Stimulated activated CD8-positive, alpha-beta memory T cell treated with anti-CD3 and anti-CD28 coated beads, Interleukin-15, amount 100 ng/mL, for 4 hours (primary cell): ENCODE measurements around the gene SIGLEC12.
"Not testable (repeated sequence)": the region's sequence is repeated elsewhere in the genome, so short reads cannot be mapped to it uniquely, and the experiment has no call there.

Experiments
- DNase-seq, 2 donors: peaks; one replicate each; pipeline ENCODE4 v3.0.0-alpha.2; 2020; ENCODE audit warnings: low read depth in 2 of 2

SIGLEC12 gene

DNA sequence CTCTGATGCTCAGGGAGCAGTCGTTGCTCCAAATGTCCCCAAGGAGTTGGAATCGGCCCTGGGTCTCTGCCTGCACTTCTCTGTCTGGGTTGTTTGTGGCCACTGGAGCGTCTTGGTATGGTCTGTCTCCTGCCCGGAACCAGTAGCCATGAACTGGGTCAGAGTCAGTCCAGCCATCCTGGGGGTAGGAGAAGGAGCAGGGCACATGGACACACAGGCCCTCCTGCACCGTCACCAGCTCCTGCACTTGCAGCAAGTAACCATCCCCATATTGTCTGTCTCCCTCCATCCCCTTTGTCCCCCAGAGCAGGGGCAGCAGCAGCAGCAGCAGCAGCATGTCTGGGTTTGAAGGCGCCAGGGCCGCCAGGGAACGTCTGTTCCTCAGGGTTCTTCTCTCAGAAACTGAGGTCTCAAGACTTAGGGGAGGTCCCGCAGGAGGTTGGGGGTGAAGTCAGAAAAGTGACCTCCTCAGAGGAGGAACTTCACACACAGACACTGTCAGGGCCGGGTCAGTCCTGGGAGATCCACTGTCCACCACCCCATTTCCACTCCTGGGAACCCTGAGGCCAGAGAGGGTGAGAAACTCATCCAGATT, 43.5 kb downstream of the SIGLEC12 start, which contains the start of gene SIGLEC8:
Gene SIGLEC8 (minus strand): TSS at position 404 of the 595 bp plus-strand sequence. CDS start 67 bp downstream, at position 337.
- DNase-seq = no peak

DNA sequence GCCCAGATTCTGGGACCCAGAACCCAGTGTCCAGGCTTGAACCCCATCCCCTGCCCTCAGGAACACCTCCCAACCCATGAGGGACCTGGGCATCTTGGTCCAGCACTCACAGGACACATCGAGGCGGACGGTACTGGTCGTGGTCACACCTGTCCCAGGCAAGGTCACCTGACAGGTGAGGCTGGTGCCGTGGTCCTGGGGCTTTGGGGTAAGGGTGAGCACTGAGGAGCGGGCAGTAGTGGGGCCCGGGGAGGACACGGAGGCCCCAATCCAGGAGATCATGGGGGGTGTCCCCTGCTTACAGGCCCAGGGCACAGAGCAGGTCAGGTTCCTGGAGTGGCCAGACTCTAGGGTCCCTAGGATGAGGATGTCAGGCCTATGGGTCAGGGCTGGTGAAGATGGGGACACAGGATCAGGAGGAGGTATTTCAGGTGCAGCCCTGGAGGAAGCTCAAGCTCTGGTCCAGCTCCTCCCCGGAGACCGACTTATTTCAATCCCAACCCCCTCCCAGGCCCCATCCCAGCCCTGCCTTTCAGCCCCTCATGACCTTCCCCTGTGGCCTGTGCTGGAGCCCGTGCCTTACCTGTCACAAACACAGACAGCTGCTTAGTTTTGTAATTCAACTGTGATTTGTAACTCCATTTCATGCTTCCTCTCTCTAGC, 44.1 kb downstream of the SIGLEC12 start:
- no peak for DNase-seq

DNA sequence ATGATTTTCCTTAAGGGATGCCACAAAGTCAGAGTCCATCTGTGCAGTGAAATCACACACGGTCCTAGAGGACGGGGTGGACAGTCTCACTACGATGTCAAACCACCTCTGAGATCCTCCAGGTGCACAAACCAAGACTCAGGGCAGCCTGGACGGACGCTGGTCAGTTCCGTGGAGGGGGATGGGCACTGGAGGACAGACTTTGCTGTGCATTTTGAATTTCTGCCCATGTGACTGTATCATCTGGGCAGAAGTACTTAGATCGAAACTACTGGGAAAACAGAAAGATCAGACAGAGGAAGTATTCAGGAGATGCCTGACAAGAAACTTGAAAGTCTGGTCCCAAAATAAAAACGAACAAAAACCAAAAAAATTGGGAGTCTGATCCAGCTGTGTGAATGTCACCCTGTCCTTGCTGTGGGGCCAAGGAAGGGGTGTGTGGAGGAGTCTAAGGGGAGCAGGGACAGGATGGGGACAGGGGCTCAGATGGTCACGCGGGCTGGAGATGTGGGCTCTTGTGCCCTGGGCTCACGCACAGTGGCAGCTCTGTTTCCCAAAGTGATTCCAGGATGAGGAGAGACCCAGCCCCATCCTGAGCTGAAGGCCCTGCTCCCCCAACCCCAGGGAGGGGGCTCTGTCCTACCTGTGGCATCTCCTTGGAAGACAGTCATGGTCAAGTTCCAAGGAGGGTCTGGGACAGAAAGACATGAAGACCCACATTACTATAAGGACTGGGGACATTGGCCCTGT, 44.9 kb downstream of the SIGLEC12 start:
- DNase-seq = no peak

DNA sequence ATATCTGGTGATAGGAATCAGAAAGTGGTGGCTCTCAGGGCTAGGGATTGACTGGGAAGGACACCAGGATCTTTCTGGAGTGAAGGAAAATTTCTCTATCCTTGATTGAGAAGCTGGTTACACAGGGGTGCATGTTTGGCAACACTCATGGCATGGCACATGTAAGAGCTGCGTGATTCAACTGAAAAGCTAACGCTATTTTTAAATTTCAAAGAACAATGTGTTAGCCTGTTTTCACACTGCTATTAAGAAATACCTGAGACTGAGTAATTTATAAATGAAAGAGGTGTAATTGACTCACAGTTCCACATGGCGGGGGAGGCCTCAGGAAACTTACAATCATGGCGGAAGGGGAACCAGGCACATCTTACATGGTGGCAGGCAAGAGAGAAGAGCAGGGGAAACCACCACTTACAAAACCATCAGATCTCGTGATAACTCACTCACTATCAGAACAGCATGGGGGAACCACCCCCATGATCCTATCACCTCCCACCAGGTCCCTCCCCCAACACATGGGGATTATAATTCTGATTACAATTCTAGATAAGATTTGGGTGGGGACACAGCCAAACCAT, 50.8 kb downstream of the SIGLEC12 start:
- DNase-seq = peak in 1 of 2 donors; percentile 57

DNA sequence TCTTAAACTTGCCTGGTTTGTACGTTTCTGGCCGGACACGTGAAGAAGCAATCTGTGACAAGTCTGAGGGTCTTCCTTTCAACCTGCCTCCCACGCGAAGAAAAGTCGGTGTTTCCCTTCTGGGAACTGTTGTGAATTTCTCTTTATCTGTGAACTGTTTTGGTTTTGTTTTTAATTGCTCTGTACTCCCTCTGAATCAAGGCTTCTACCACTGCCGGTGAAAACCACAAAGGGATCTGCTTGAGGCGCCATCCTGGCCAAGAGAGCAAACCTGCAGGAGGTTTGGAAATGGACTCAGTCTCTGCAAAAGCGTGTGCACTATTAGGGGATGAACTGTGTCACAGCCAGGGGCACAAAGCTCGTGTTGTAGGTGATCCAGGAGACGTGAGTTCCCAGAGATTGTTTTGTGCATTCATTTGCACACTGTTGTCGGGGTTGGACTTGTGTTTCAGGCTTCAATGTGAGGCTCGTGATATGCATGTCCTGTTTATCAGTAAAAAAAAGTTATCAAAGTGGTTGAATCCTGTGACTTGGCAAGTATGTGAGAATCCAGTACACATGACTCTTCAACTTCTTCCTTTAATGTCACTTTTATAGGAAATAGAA, 53.1 kb downstream of the SIGLEC12 start:
- peak; percentile 18 to 57 for DNase-seq

DNA sequence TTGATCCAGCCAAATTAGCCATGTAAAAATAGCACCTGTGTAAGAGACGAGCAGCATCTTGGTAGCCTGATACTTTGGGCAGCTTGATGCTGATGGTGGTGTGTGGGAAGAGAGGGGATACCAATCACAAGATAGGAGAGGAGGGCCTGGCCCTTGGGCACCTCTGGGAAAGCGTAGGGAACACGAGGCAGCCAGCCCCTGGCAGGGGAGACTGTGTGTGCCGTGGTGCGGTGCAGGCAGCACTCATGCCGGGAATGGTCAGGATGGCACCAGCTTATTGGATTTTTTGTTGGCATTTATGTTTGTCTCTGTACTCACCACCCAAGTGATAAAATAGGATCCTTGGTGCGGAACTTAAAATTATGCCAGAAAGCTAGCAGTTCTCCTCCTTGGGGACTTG, 53.6 kb downstream of the SIGLEC12 start:
- no peak for DNase-seq

DNA sequence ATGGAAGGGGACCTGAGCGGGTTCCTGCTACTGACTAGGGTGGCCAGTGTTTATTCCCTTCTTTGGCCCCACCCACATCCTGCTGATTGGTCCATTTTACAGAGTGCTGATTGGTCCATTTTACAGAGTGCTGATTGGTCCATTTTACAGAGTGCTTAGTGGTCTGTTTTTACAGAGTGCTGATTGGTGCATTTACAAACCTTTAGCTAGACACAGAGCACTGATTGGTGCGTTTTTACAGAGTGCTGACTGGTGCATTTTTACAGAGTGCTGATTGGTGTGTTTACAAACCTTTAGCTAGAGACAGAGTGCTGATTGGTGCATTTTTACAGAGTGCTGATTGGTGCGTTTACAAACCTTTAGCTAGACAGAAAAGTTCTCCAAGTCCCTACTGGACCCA, 54.1 kb downstream of the SIGLEC12 start:
- DNase-seq = not testable (repeated sequence)

DNA sequence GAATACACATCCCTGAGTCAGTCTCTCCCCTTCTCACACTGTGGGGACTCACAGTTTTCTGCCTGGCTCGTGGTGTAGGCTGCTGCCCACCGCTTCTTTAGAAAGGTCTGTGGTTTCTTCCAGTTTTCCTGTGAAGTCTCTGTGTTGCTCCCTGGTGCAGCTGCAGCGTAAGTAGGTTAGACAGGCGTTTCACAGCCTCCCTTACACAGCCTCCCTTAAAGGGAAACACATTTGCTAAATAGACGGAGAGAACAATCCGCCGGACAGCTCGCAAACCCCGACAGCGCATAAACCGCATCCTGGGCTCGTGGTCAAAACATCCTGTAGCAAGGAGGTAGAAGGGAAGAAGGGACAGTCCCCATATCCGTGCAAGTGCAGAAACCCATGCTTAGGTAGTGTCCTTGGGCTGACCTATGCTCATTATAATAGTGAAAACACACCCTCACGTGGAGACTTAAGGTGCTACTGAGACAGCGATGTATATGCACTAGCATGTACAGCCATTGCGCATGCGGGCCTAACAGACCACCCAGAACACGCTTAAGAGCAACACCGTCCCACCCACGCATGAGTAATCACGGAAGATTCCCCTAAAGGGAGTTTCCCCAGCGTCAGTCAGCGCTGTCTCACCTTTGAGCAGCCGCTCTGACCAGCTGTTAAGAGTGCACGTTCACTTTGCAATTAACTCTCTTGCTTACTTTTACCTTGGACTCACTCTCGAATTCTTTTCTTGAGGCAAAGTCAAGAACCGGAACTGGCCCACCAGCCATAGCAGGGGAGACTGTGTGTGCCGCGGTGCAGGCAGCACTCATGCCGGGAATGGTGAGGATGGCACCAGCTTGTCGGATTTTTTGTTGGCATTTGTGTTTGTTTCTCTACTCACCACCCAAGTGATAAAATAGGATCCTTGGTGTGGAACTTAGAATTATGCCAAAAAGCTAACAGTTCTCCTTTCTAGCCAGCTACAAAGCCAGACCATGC, 59.9 kb downstream of the SIGLEC12 start:
- peak; percentile 77 to 90 for DNase-seq
